Measurements from ENCODE around the gene PPP1R16B.

The PPP1R16B gene

DNA sequence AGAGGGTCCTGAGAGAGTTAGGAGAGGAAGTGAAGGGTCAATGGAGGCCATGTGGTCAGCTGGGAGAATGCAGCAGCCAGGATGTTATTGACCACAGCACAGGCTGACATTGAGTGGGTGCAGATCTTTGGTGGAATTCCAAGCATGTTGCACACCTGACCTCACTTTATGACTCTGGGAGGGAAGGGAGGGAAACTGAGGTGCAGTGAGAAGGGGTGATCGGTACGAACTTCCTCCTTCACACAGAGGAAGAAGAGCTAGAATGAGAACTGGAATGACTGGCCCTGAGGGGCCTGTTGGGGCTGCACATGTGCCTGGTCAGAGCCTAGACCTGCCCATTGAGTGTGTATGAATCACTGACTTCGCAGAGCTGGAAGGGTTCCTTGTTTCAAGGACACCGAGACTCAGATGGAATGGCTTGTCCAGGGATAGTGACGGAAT lies 130.5 kb downstream of the PPP1R16B start:
- peaks cover 73% of the 10 kb centered on the region for H3K36me3 ChIP-seq (ENCODE audit: insufficient read depth, insufficient read length, low read length)
- H3K9me3 ChIP-seq (ENCODE audit: insufficient read depth, low read length): no peaks in the 10 kb centered on the region
- TF ChIP-seq ZNF274 (IDR thresholded peaks at IDR 0.05; ENCODE audit: low read depth, low read length) (no peak), YY1 (IDR thresholded peaks at IDR 0.05; ENCODE audit: insufficient read depth, insufficient read length) (no peak), SUZ12 (IDR thresholded peaks at IDR 0.05; ENCODE audit: extremely low read depth, insufficient read depth, insufficient read length) (no peak)
- no peak for DNase-seq (ENCODE audit: low read depth, low spot score)
- H3K4me3 ChIP-seq (ENCODE audit: insufficient read length, low read depth): no peak overlapping the region
- peaks cover 6% of the 10 kb centered on the region for H3K4me1 ChIP-seq (ENCODE audit: insufficient read depth, insufficient read length)
- H3K9ac ChIP-seq (ENCODE audit: insufficient read length, low read depth): no peak overlapping the region
- no peaks in the 10 kb centered on the region for H3K27me3 ChIP-seq (ENCODE audit: insufficient read depth, insufficient read length)

DNA sequence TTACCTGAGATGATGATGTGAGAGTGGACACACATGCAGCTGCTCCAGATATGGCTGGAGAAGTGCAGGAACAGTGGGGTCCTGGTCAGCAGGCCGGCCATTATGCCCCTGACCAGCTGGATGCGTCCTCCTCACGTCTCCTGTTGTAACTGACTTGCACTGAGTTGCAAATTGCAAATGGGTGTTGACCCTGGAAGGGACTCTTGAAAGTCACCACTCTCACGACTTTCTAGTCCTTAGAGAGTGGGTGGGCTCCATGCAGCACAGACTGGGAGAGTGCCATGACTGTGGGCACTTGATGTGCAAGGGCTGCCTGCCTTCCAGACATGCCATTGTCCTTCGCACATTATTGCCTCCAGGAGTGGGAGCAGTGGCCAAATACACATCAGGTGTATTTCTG lies 131.5 kb downstream of the PPP1R16B start:
- no peak for DNase-seq (ENCODE audit: low read depth, low spot score)
- H3K9ac ChIP-seq (ENCODE audit: insufficient read length, low read depth): no peak overlapping the region
- H3K36me3 ChIP-seq (ENCODE audit: insufficient read depth, insufficient read length, low read length): peaks cover 73% of the 10 kb centered on the region
- H3K9me3 ChIP-seq (ENCODE audit: insufficient read depth, low read length): no peaks in the 10 kb centered on the region
- H3K4me3 ChIP-seq (ENCODE audit: insufficient read length, low read depth): no peak overlapping the region
- TF ChIP-seq ZNF274 (IDR thresholded peaks at IDR 0.05; ENCODE audit: low read depth, low read length): no peak
- no peaks in the 10 kb centered on the region for H3K27me3 ChIP-seq (ENCODE audit: insufficient read depth, insufficient read length)
- peaks cover 6% of the 10 kb centered on the region for H3K4me1 ChIP-seq (ENCODE audit: insufficient read depth, insufficient read length)

DNA sequence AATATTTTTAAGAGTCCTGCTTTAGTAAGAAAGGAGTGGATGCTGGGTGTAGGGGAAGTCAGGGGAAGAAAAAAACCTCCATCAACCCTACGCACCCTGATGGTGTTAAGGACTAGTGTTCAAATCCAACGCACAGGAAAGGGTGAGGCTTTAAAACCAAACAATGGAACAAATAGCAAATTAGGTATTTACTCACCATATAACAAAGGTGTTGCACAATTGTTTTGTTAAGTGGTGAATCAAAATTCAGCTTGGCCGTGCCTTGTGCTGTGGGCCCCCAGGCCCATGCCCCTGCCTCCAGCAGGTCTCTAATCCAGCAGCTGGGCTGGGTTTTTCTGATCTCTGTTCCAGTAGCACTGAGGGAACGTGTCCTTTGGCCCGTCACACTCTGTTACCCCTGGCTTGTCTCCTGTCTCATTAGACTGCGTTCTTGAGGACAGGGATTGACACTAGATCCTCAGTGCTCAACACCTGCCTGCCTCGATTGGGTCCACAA lies 132.5 kb downstream of the PPP1R16B start:
- peaks cover 6% of the 10 kb centered on the region for H3K4me1 ChIP-seq (ENCODE audit: insufficient read depth, insufficient read length)
- peaks cover 79% of the 10 kb centered on the region for H3K36me3 ChIP-seq (ENCODE audit: insufficient read depth, insufficient read length, low read length)
- H3K4me3 ChIP-seq (ENCODE audit: insufficient read length, low read depth): no peak overlapping the region
- no peaks in the 10 kb centered on the region for H3K9me3 ChIP-seq (ENCODE audit: insufficient read depth, low read length)
- TF ChIP-seq ZNF274 (IDR thresholded peaks at IDR 0.05; ENCODE audit: low read depth, low read length) (no peak), YY1 (IDR thresholded peaks at IDR 0.05; ENCODE audit: insufficient read depth, insufficient read length) (no peak), SUZ12 (IDR thresholded peaks at IDR 0.05; ENCODE audit: extremely low read depth, insufficient read depth, insufficient read length) (no peak)
- H3K27me3 ChIP-seq (ENCODE audit: insufficient read depth, insufficient read length): no peaks in the 10 kb centered on the region
- DNase-seq (ENCODE audit: low read depth, low spot score): no peak
- H3K9ac ChIP-seq (ENCODE audit: insufficient read length, low read depth): no peak overlapping the region

DNA sequence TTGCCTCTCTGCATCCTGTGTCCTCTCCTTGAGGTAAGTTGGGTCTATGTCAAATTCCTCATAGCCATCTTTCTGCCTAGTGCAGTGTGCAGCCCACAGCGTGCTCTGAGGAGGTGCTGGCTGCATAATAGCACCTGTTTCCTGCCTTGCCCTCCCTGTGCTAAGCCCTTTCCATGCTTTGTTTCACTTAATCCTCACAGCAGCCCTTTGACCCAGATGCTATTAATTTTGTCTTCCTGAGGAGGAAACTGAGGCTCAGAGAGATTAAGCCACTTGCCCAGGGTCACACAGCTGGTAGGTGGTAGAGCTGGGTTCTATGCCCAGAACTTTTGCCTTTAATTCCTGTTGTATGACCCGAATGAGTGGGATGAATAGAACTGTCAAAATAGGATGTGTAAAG lies 134.2 kb downstream of the PPP1R16B start:
- TF ChIP-seq SUZ12 (IDR thresholded peaks at IDR 0.05; ENCODE audit: extremely low read depth, insufficient read depth, insufficient read length) (no peak), ZNF274 (IDR thresholded peaks at IDR 0.05; ENCODE audit: low read depth, low read length) (no peak), YY1 (IDR thresholded peaks at IDR 0.05; ENCODE audit: insufficient read depth, insufficient read length) (no peak)
- Histone ChIP-seq H3K9me3 (ENCODE audit: insufficient read depth, low read length) (no peaks in the 10 kb centered on the region), H3K4me1 (ENCODE audit: insufficient read depth, insufficient read length) (peaks cover 6% of the 10 kb centered on the region), H3K9ac (ENCODE audit: insufficient read length, low read depth) (no peak overlapping the region), H3K36me3 (ENCODE audit: insufficient read depth, insufficient read length, low read length) (peaks cover 89% of the 10 kb centered on the region), H3K27me3 (ENCODE audit: insufficient read depth, insufficient read length) (no peaks in the 10 kb centered on the region), H3K4me3 (ENCODE audit: insufficient read length, low read depth) (no peak overlapping the region)
- DNase-seq (ENCODE audit: low read depth, low spot score): no peak

DNA sequence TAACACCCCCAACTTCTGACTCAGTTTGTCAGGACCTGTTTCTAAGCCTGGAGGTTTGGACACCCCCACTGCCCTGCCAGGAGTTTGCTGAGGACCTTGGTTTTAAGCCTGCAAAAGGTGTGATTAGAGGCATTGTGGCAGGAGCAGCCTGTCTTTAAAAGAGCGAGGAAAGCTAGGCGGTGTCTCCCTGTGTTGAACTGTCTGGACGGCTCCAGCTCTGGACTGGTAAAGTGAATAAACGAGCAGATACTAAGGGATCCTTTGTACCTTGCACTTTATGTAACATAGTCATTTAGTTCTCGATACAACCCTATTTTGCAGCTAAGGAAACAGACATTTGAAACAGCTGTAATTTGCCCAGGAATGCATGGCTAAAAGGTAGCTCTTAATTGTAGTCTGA lies 135.1 kb downstream of the PPP1R16B start:
- H3K9me3 ChIP-seq (ENCODE audit: insufficient read depth, low read length): no peaks in the 10 kb centered on the region
- no peak overlapping the region for H3K4me3 ChIP-seq (ENCODE audit: insufficient read length, low read depth)
- no peak for TF ChIP-seq SUZ12 (IDR thresholded peaks at IDR 0.05; ENCODE audit: extremely low read depth, insufficient read depth, insufficient read length)
- TF ChIP-seq YY1 (IDR thresholded peaks at IDR 0.05; ENCODE audit: insufficient read depth, insufficient read length): no peak
- no peak for TF ChIP-seq ZNF274 (IDR thresholded peaks at IDR 0.05; ENCODE audit: low read depth, low read length)
- H3K36me3 ChIP-seq (ENCODE audit: insufficient read depth, insufficient read length, low read length): peaks cover 91% of the 10 kb centered on the region
- H3K9ac ChIP-seq (ENCODE audit: insufficient read length, low read depth): no peak overlapping the region
- no peaks in the 10 kb centered on the region for H3K27me3 ChIP-seq (ENCODE audit: insufficient read depth, insufficient read length)
- DNase-seq (ENCODE audit: low read depth, low spot score): no peak
- H3K4me1 ChIP-seq (ENCODE audit: insufficient read depth, insufficient read length): peaks cover 6% of the 10 kb centered on the region

DNA sequence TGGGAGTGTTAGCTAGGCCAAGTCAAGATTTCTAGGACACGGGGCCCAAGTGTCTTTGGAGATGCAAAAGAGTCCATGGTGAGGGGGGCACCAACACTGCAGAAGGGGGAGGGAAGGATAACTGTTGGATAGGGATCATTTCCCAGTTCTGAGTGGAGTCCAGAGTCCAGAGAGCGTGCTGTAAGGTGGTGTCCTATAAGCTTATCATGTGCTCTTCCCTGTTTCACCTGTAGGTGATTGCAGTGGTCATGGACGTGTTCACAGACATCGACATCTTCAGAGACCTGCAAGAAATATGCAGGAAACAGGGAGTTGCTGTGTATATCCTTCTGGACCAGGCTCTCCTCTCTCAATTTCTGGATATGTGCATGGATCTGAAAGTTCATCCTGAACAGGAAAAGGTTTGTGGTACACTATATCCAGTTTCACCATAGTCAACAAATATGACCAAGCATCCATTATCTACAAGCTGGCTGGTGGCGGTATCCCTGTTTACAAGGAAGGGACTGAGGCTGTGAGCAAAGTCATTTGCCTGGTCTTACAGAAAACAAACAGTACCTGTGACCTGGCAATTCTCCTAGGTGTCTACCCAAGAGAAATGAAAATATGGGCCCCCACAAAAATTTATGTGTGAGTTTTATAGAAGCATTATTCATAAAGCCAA lies 136.4 kb downstream of the PPP1R16B start:
- TF ChIP-seq SUZ12 (IDR thresholded peaks at IDR 0.05; ENCODE audit: extremely low read depth, insufficient read depth, insufficient read length): no peak
- no peak for TF ChIP-seq YY1 (IDR thresholded peaks at IDR 0.05; ENCODE audit: insufficient read depth, insufficient read length)
- no peak for TF ChIP-seq ZNF274 (IDR thresholded peaks at IDR 0.05; ENCODE audit: low read depth, low read length)
- H3K27me3 ChIP-seq (ENCODE audit: insufficient read depth, insufficient read length): no peaks in the 10 kb centered on the region
- peaks cover 4% of the 10 kb centered on the region for H3K4me1 ChIP-seq (ENCODE audit: insufficient read depth, insufficient read length)
- no peak overlapping the region for H3K9ac ChIP-seq (ENCODE audit: insufficient read length, low read depth)
- H3K4me3 ChIP-seq (ENCODE audit: insufficient read length, low read depth): no peak overlapping the region
- DNase-seq (ENCODE audit: low read depth, low spot score): no peak
- peaks cover 89% of the 10 kb centered on the region for H3K36me3 ChIP-seq (ENCODE audit: insufficient read depth, insufficient read length, low read length)
- H3K9me3 ChIP-seq (ENCODE audit: insufficient read depth, low read length): no peaks in the 10 kb centered on the region

GRCh38 chr20:38945012-38945411 lies 139.5 kb downstream of the PPP1R16B start:
- peaks cover 86% of the 10 kb centered on the region for H3K36me3 ChIP-seq (ENCODE audit: insufficient read depth, insufficient read length, low read length)
- TF ChIP-seq ZNF274 (IDR thresholded peaks at IDR 0.05; ENCODE audit: low read depth, low read length) (no peak), YY1 (IDR thresholded peaks at IDR 0.05; ENCODE audit: insufficient read depth, insufficient read length) (no peak), SUZ12 (IDR thresholded peaks at IDR 0.05; ENCODE audit: extremely low read depth, insufficient read depth, insufficient read length) (no peak)

More at GRCh38 chr20:38945012-38945411, 139.5 kb downstream of the PPP1R16B start:
- no peak overlapping the region for H3K9ac ChIP-seq (ENCODE audit: insufficient read length, low read depth)
- DNase-seq (ENCODE audit: low read depth, low spot score): no peak
- H3K4me1 ChIP-seq (ENCODE audit: insufficient read depth, insufficient read length): peaks cover 5% of the 10 kb centered on the region
- no peaks in the 10 kb centered on the region for H3K27me3 ChIP-seq (ENCODE audit: insufficient read depth, insufficient read length)
- no peak overlapping the region for H3K4me3 ChIP-seq (ENCODE audit: insufficient read length, low read depth)
- no peaks in the 10 kb centered on the region for H3K9me3 ChIP-seq (ENCODE audit: insufficient read depth, low read length)

Measured in NT2/D1 (cell line).